Body of pancreas (tissue), 4 donors: ENCODE measurements around the gene STAC.

ENCODE experiments used
- POLR2A ChIP-seq, 3 donors: fragments of 450-650 bp; IDR thresholded peaks; one replicate each; pipeline ENCODE4 v1.6.1; 2016; ENCODE audit warnings: antibody characterized with exemption in 3 of 3, mild to moderate bottlenecking in 2 of 3
- TF ChIP-seq, protein P1 (sequence below), 7 experiments: fragments of 450-650 bp in 4 of 7; fragments of 200-600 bp in 3 of 7; sonication (generic) in 3 of 7; IDR thresholded peaks; one replicate each; pipeline ENCODE4 v1.5.1; 2016 to 2019; ENCODE audit warnings: antibody characterized with exemption in 7 of 7

DNA sequence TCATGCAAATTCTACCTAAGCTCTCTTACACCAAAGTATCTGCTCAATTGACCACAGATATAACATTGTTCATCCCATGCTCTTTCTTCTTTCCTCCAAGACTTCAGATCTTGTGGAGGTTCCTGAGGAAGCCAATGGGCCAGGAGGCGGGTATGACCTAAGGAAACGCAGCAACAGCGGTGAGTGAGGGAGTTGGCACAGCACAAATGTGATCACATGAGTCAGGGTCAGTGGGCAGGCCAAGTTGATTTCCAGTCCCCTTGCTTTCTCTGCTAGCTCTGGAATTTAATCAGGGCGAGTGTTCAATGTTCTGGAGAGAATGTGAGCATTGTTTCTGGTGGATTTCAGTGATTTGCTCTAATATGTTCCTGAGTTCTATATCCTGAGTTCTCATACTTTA lies 112.7 kb downstream of the STAC start:
- no peak for TF ChIP-seq POLR2A (IDR thresholded peaks at IDR 0.05)
- TF ChIP-seq, protein P1, sequence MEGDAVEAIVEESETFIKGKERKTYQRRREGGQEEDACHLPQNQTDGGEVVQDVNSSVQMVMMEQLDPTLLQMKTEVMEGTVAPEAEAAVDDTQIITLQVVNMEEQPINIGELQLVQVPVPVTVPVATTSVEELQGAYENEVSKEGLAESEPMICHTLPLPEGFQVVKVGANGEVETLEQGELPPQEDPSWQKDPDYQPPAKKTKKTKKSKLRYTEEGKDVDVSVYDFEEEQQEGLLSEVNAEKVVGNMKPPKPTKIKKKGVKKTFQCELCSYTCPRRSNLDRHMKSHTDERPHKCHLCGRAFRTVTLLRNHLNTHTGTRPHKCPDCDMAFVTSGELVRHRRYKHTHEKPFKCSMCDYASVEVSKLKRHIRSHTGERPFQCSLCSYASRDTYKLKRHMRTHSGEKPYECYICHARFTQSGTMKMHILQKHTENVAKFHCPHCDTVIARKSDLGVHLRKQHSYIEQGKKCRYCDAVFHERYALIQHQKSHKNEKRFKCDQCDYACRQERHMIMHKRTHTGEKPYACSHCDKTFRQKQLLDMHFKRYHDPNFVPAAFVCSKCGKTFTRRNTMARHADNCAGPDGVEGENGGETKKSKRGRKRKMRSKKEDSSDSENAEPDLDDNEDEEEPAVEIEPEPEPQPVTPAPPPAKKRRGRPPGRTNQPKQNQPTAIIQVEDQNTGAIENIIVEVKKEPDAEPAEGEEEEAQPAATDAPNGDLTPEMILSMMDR (IDR thresholded peaks at IDR 0.05), result no peak
